HL-60 (cell line): Measurements from ENCODE around the gene NME7.

Experiments
- GABPA ChIP-seq: IDR thresholded peaks from 2 replicates; pipeline ENCODE4 v1.6.1; 2012; ENCODE audit warnings: low read depth
- POLR2AphosphoS5 ChIP-seq: IDR thresholded peaks from 2 replicates; pipeline ENCODE4 v1.6.1; 2012; ENCODE audit warnings: low read depth
- SPI1 ChIP-seq: IDR thresholded peaks from 2 replicates; pipeline ENCODE4 v1.6.1; 2012; ENCODE audit warnings: low read depth, mild to moderate bottlenecking, borderline replicate concordance
- TF ChIP-seq, protein P1 (sequence below): IDR thresholded peaks from one replicate; pipeline ENCODE4 v1.5.1; 2011; ENCODE audit warnings: low read length, control low read depth, inconsistent platforms; ENCODE audit not compliant: insufficient read depth
- TF ChIP-seq, protein P2 (sequence below): IDR thresholded peaks from 2 replicates; pipeline ENCODE4 v1.6.1; 2012; ENCODE audit warnings: low read depth; ENCODE audit not compliant: insufficient replicate concordance

- TF ChIP-seq GABPA (no peak), POLR2AphosphoS5 (no peak), SPI1 (no peak)
- TF ChIP-seq, protein P1, sequence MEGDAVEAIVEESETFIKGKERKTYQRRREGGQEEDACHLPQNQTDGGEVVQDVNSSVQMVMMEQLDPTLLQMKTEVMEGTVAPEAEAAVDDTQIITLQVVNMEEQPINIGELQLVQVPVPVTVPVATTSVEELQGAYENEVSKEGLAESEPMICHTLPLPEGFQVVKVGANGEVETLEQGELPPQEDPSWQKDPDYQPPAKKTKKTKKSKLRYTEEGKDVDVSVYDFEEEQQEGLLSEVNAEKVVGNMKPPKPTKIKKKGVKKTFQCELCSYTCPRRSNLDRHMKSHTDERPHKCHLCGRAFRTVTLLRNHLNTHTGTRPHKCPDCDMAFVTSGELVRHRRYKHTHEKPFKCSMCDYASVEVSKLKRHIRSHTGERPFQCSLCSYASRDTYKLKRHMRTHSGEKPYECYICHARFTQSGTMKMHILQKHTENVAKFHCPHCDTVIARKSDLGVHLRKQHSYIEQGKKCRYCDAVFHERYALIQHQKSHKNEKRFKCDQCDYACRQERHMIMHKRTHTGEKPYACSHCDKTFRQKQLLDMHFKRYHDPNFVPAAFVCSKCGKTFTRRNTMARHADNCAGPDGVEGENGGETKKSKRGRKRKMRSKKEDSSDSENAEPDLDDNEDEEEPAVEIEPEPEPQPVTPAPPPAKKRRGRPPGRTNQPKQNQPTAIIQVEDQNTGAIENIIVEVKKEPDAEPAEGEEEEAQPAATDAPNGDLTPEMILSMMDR: no peak
- TF ChIP-seq, protein P2, sequence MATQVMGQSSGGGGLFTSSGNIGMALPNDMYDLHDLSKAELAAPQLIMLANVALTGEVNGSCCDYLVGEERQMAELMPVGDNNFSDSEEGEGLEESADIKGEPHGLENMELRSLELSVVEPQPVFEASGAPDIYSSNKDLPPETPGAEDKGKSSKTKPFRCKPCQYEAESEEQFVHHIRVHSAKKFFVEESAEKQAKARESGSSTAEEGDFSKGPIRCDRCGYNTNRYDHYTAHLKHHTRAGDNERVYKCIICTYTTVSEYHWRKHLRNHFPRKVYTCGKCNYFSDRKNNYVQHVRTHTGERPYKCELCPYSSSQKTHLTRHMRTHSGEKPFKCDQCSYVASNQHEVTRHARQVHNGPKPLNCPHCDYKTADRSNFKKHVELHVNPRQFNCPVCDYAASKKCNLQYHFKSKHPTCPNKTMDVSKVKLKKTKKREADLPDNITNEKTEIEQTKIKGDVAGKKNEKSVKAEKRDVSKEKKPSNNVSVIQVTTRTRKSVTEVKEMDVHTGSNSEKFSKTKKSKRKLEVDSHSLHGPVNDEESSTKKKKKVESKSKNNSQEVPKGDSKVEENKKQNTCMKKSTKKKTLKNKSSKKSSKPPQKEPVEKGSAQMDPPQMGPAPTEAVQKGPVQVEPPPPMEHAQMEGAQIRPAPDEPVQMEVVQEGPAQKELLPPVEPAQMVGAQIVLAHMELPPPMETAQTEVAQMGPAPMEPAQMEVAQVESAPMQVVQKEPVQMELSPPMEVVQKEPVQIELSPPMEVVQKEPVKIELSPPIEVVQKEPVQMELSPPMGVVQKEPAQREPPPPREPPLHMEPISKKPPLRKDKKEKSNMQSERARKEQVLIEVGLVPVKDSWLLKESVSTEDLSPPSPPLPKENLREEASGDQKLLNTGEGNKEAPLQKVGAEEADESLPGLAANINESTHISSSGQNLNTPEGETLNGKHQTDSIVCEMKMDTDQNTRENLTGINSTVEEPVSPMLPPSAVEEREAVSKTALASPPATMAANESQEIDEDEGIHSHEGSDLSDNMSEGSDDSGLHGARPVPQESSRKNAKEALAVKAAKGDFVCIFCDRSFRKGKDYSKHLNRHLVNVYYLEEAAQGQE: no peak
Observed at GRCh38 chr1:169150641-169151337, 216.8 kb downstream of the NME7 start.
